Measurements from ENCODE around the gene EYS. TPM values are rescaled to one million over a fixed set of nuclear protein-coding genes. Genes with fewer than 3 reads are reported as not detected.

Gene EYS
- total RNA-seq, 5 donors from 2014 or later (not counting 1 experiment from before 2014, with no cell fraction given), result not detected

GRCh38 chr6:65191471-65191870, 515.6 kb downstream of the EYS start:
- WGBS (ENCODE audit: insufficient coverage), result no CpG with 5 or more reads among the region's 2 CpGs
- Histone ChIP-seq H3K27ac (ENCODE audit: low read length) (no peak overlapping the region), H3K27me3 (replicated peaks in 1 of 2; ENCODE audit: control insufficient read depth in 2 of 2, extremely low read depth in 1 of 2, insufficient read depth in 2 of 2, low read length in 1 of 2) (no peaks in the 10 kb centered on the region), H3K4me3 (ENCODE audit: control insufficient read depth in 1 of 2, extremely low read depth in 1 of 2, low read length in 1 of 2) (no peak overlapping the region), H3K4me1 (ENCODE audit: control insufficient read depth in 1 of 2, extremely low read depth in 1 of 2, insufficient read depth in 2 of 2, low read length in 2 of 2) (no peaks in the 10 kb centered on the region), H3K36me3 (ENCODE audit: control insufficient read depth in 2 of 2, extremely low read depth in 1 of 2, insufficient read depth in 1 of 2, low read length in 1 of 2) (no peaks in the 10 kb centered on the region), H3K9me3 (no peaks in the 10 kb centered on the region)
- no peak for ATAC-seq (replicated peaks in 1 of 4)
- DNase-seq, result no peak
- H3K4me3 Mint-ChIP-seq, result no peak overlapping the region
- CTCF ChIA-PET, result no interaction called here
- peaks cover 6 to 9% (median 7%) of the 10 kb centered on the region in 3 donors for H3K9me3 Mint-ChIP-seq
- POLR2A ChIA-PET, result no interaction called here
- H3K27ac Mint-ChIP-seq, result no peak overlapping the region
- no peaks in the 10 kb centered on the region for H3K36me3 Mint-ChIP-seq
- no peaks in the 10 kb centered on the region for H3K27me3 Mint-ChIP-seq
- no peaks in the 10 kb centered on the region for H3K4me1 Mint-ChIP-seq

- Histone ChIP-seq H3K27me3 (replicated peaks in 1 of 2; ENCODE audit: control insufficient read depth in 2 of 2, extremely low read depth in 1 of 2, insufficient read depth in 2 of 2, low read length in 1 of 2) (no peaks in the 10 kb centered on the region), H3K36me3 (ENCODE audit: control insufficient read depth in 2 of 2, extremely low read depth in 1 of 2, insufficient read depth in 1 of 2, low read length in 1 of 2) (no peaks in the 10 kb centered on the region), H3K4me3 (ENCODE audit: control insufficient read depth in 1 of 2, extremely low read depth in 1 of 2, low read length in 1 of 2) (no peak overlapping the region), H3K9me3 (no peaks in the 10 kb centered on the region), H3K4me1 (ENCODE audit: control insufficient read depth in 1 of 2, extremely low read depth in 1 of 2, insufficient read depth in 2 of 2, low read length in 2 of 2) (no peaks in the 10 kb centered on the region), H3K27ac (ENCODE audit: low read length) (no peak overlapping the region)
- ATAC-seq (replicated peaks in 1 of 4), result no peak
- CTCF ChIA-PET, result no interaction called here
- Mint-ChIP-seq H3K27ac (no peak overlapping the region), H3K4me1 (no peaks in the 10 kb centered on the region), H3K4me3 (no peak overlapping the region), H3K27me3 (no peaks in the 10 kb centered on the region), H3K9me3 (peaks cover 8 to 11% (median 11%) of the 10 kb centered on the region in 3 donors), H3K36me3 (no peaks in the 10 kb centered on the region)
- DNase-seq, result no peak
- WGBS (ENCODE audit: insufficient coverage), result no CpG with 5 or more reads among the region's 5 CpGs
- POLR2A ChIA-PET, result no interaction called here
These were observed 517.7 kb downstream of the EYS start for GRCh38 chr6:65189236-65189881.

GRCh38 chr6:65186826-65187225, 520.2 kb downstream of the EYS start:
- POLR2A ChIA-PET, result no interaction called here
- H3K27me3 Mint-ChIP-seq, result no peaks in the 10 kb centered on the region
- no peaks in the 10 kb centered on the region for H3K27me3 ChIP-seq (replicated peaks in 1 of 2; ENCODE audit: control insufficient read depth in 2 of 2, extremely low read depth in 1 of 2, insufficient read depth in 2 of 2, low read length in 1 of 2)
- H3K9me3 Mint-ChIP-seq, result peaks cover 4 to 15% (median 14%) of the 10 kb centered on the region in 3 donors
- ATAC-seq (replicated peaks in 1 of 4) (no peak), DNase-seq (no peak)
- H3K4me3 ChIP-seq (ENCODE audit: control insufficient read depth in 1 of 2, extremely low read depth in 1 of 2, low read length in 1 of 2), result no peak overlapping the region
- no peaks in the 10 kb centered on the region for H3K4me1 Mint-ChIP-seq
- H3K4me1 ChIP-seq (ENCODE audit: control insufficient read depth in 1 of 2, extremely low read depth in 1 of 2, insufficient read depth in 2 of 2, low read length in 2 of 2), result no peaks in the 10 kb centered on the region
- H3K4me3 Mint-ChIP-seq, result no peak overlapping the region
- WGBS (ENCODE audit: insufficient coverage), result no CpG with 5 or more reads among the region's 1 CpG
- no peaks in the 10 kb centered on the region for H3K36me3 Mint-ChIP-seq
- CTCF ChIA-PET, result no interaction called here
- H3K9me3 ChIP-seq, result no peaks in the 10 kb centered on the region
- no peak overlapping the region for H3K27ac Mint-ChIP-seq
- H3K36me3 ChIP-seq (ENCODE audit: control insufficient read depth in 2 of 2, extremely low read depth in 1 of 2, insufficient read depth in 1 of 2, low read length in 1 of 2), result no peaks in the 10 kb centered on the region
- no peak overlapping the region for H3K27ac ChIP-seq (ENCODE audit: low read length)

DNA sequence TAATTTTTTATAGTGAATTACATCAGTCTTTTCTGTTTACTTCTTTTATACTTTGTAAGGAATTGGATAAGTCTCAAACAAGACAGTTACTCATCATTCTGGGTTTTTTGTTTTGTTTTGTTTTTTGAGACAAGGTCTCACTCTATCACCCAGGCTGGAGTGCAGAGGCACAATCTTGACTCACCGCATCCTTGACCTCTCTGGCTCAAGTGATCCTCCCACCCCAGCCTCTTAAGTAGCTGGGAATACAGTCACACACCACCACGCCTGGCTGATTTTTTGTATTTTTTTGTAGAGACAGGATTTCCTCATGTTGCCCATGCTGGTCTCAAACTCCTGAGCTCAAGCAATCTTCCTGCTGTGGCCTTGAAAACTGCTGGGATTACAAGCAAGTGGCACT, 524.3 kb downstream of the EYS start:
- ChIA-PET CTCF (no interaction called here), POLR2A (interaction anchor here in 1 of 2 donors (0.6 kb wide), 1 partner anchor 10 kb away, joined by 4 read pairs; no protein-coding TSS in a partner anchor)
- no peaks in the 10 kb centered on the region for H3K36me3 ChIP-seq (ENCODE audit: control insufficient read depth in 2 of 2, extremely low read depth in 1 of 2, insufficient read depth in 1 of 2, low read length in 1 of 2)
- H3K27ac ChIP-seq (ENCODE audit: low read length), result no peak overlapping the region
- Mint-ChIP-seq H3K4me3 (no peak overlapping the region), H3K4me1 (no peaks in the 10 kb centered on the region), H3K27ac (no peak overlapping the region), H3K36me3 (no peaks in the 10 kb centered on the region), H3K9me3 (peaks cover 10 to 15% (median 14%) of the 10 kb centered on the region in 3 donors), H3K27me3 (no peaks in the 10 kb centered on the region)
- H3K4me1 ChIP-seq (ENCODE audit: control insufficient read depth in 1 of 2, extremely low read depth in 1 of 2, insufficient read depth in 2 of 2, low read length in 2 of 2), result no peaks in the 10 kb centered on the region
- no peak overlapping the region for H3K4me3 ChIP-seq (ENCODE audit: control insufficient read depth in 1 of 2, extremely low read depth in 1 of 2, low read length in 1 of 2)
- H3K27me3 ChIP-seq (replicated peaks in 1 of 2; ENCODE audit: control insufficient read depth in 2 of 2, extremely low read depth in 1 of 2, insufficient read depth in 2 of 2, low read length in 1 of 2), result no peaks in the 10 kb centered on the region
- no peak for ATAC-seq (replicated peaks in 1 of 4)
- H3K9me3 ChIP-seq, result no peaks in the 10 kb centered on the region
- no CpG with 5 or more reads among the region's 2 CpGs for WGBS (ENCODE audit: insufficient coverage)
- DNase-seq, result no peak

DNA sequence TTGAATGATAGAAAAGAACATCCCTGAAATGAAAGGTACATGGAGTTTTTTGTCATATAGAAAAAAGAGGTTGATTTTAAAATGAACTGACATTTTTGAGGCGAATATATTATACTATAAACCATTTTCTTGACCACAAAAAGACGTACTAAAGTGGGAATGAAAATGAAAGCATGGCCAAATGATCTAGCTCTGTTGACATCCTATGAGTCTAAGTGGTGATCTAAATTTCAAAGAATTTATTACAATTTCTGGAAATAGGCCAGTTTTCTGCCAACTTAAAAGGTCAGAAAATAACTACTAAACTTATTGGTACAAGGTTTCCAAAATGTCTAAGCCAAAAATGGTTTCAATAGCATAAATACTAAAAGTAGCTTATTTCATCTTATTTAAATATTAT, 536.8 kb downstream of the EYS start:
- DNase-seq (no peak), ATAC-seq (replicated peaks in 1 of 4) (no peak)
- Mint-ChIP-seq H3K27me3 (no peaks in the 10 kb centered on the region), H3K4me3 (no peak overlapping the region), H3K36me3 (no peaks in the 10 kb centered on the region), H3K9me3 (peaks cover 0 to 7% (median 7%) of the 10 kb centered on the region in 3 donors), H3K4me1 (no peaks in the 10 kb centered on the region), H3K27ac (no peak overlapping the region)
- Histone ChIP-seq H3K27ac (ENCODE audit: low read length) (no peak overlapping the region), H3K4me1 (ENCODE audit: control insufficient read depth in 1 of 2, extremely low read depth in 1 of 2, insufficient read depth in 2 of 2, low read length in 2 of 2) (no peaks in the 10 kb centered on the region), H3K36me3 (ENCODE audit: control insufficient read depth in 2 of 2, extremely low read depth in 1 of 2, insufficient read depth in 1 of 2, low read length in 1 of 2) (no peaks in the 10 kb centered on the region), H3K4me3 (ENCODE audit: control insufficient read depth in 1 of 2, extremely low read depth in 1 of 2, low read length in 1 of 2) (no peak overlapping the region), H3K9me3 (no peaks in the 10 kb centered on the region), H3K27me3 (replicated peaks in 1 of 2; ENCODE audit: control insufficient read depth in 2 of 2, extremely low read depth in 1 of 2, insufficient read depth in 2 of 2, low read length in 1 of 2) (no peaks in the 10 kb centered on the region)
- WGBS (ENCODE audit: insufficient coverage), result no CpG with 5 or more reads among the region's 2 CpGs
- CTCF ChIA-PET, result no interaction called here
- POLR2A ChIA-PET, result no interaction called here

DNA sequence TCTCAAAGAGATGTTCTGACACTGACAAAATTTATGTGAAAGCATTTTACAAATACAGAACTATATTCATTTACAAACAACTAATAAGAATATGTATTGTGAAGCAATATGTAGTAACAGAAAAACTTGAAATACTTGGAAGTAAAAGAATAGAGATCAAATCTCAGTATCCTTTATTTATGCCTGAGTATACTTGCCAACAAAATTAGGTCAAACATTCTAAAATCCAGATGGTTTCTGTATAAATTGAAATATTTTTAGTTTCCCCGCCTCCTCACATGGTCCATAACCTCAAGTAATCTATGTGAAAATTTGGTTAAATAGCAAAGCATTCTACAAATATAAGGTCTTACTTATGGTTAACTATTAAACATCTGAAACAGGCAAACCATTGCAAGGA, 545.4 kb downstream of the EYS start:
- Mint-ChIP-seq H3K4me3 (no peak overlapping the region), H3K27me3 (no peaks in the 10 kb centered on the region), H3K9me3 (peaks cover 6 to 20% (median 10%) of the 10 kb centered on the region in 3 donors), H3K27ac (no peak overlapping the region), H3K4me1 (no peaks in the 10 kb centered on the region), H3K36me3 (no peaks in the 10 kb centered on the region)
- WGBS (ENCODE audit: insufficient coverage), result no CpG with 5 or more reads among the region's 1 CpG
- DNase-seq, result no peak
- Histone ChIP-seq H3K27me3 (replicated peaks in 1 of 2; ENCODE audit: control insufficient read depth in 2 of 2, extremely low read depth in 1 of 2, insufficient read depth in 2 of 2, low read length in 1 of 2) (no peaks in the 10 kb centered on the region), H3K36me3 (ENCODE audit: control insufficient read depth in 2 of 2, extremely low read depth in 1 of 2, insufficient read depth in 1 of 2, low read length in 1 of 2) (no peaks in the 10 kb centered on the region), H3K4me1 (ENCODE audit: control insufficient read depth in 1 of 2, extremely low read depth in 1 of 2, insufficient read depth in 2 of 2, low read length in 2 of 2) (no peaks in the 10 kb centered on the region), H3K9me3 (no peaks in the 10 kb centered on the region), H3K4me3 (ENCODE audit: control insufficient read depth in 1 of 2, extremely low read depth in 1 of 2, low read length in 1 of 2) (no peak overlapping the region), H3K27ac (ENCODE audit: low read length) (no peak overlapping the region)
- CTCF ChIA-PET, result no interaction called here
- POLR2A ChIA-PET, result no interaction called here
- ATAC-seq (replicated peaks in 1 of 4), result no peak

DNA sequence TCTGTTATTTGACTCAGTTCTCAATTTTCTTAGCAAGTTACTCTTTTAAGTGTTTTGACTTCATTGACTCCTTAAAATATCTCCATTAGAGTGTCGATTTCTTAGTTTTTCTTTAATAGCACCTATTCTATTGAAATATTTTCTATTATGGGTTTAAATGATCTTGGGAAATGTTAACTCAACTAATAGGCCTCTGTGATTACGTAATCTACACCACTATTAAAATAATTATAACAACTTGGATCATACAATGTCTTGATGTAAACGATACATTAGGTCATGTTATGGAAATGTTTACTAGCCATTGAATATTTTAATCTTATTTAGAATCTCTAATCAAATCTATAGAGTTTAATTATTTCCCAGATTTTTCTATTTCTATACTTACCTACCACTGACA, 550.0 kb downstream of the EYS start:
- no peak overlapping the region for H3K4me3 ChIP-seq (ENCODE audit: control insufficient read depth in 1 of 2, extremely low read depth in 1 of 2, low read length in 1 of 2)
- Mint-ChIP-seq H3K27ac (no peak overlapping the region), H3K27me3 (no peaks in the 10 kb centered on the region), H3K9me3 (peaks cover 13 to 16% (median 16%) of the 10 kb centered on the region in 3 donors), H3K4me3 (no peak overlapping the region), H3K4me1 (no peaks in the 10 kb centered on the region), H3K36me3 (no peaks in the 10 kb centered on the region)
- no peaks in the 10 kb centered on the region for H3K4me1 ChIP-seq (ENCODE audit: control insufficient read depth in 1 of 2, extremely low read depth in 1 of 2, insufficient read depth in 2 of 2, low read length in 2 of 2)
- ATAC-seq (replicated peaks in 1 of 4), result no peak
- no peaks in the 10 kb centered on the region for H3K27me3 ChIP-seq (replicated peaks in 1 of 2; ENCODE audit: control insufficient read depth in 2 of 2, extremely low read depth in 1 of 2, insufficient read depth in 2 of 2, low read length in 1 of 2)
- CTCF ChIA-PET, result no interaction called here
- no peaks in the 10 kb centered on the region for H3K9me3 ChIP-seq
- no CpG with 5 or more reads among the region's 3 CpGs for WGBS (ENCODE audit: insufficient coverage)
- H3K36me3 ChIP-seq (ENCODE audit: control insufficient read depth in 2 of 2, extremely low read depth in 1 of 2, insufficient read depth in 1 of 2, low read length in 1 of 2), result no peaks in the 10 kb centered on the region
- POLR2A ChIA-PET, result no interaction called here
- DNase-seq, result no peak
- H3K27ac ChIP-seq (ENCODE audit: low read length), result no peak overlapping the region
